Measurements from ENCODE around the gene RBM10.

The RBM10 gene

DNA sequence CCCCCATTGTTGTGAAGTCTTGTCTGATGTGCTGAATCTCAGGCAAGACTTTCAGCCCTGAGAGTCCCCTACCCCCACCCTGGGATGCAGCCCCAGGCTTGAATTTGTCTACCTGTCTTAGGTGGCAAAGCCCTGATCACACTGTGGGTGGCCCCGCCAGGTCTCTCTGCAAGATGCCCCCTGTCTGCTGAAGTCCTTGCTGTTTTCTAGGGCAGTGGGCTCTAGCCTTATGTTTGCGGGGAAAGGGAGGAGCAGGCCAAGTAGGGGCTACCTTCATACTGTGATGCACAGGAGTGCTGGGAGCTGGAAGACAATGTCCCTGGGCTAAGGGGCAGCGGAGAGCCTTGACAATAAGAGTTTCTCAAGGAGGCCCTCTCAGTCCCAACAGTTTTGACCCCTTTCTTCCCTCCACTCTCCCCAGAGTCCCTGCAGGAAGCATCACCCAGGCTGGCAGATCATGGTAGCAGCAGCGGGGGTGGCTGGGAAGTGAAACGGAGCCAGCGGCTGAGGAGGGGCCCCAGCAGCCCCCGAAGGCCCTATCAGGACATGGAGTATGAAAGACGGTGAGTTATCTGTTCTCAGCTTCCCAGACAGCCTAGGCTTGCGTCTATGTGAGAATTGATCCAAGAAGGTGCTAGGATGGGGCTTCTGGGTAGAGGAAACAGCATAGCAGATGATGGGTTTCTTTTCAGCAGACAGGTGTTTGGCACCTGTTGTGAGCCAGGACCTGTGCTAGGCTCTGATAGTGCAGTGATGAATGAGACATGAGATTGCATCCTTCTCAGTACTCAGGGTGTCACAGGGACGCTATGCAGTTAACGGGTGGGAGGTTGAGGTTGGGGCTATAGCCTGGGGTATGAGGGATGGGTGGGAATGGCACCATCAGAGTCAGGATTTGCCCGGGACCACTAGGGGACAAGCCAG lies 2.2 kb downstream of the RBM10 start:
- DNase-seq, result no peak

DNA sequence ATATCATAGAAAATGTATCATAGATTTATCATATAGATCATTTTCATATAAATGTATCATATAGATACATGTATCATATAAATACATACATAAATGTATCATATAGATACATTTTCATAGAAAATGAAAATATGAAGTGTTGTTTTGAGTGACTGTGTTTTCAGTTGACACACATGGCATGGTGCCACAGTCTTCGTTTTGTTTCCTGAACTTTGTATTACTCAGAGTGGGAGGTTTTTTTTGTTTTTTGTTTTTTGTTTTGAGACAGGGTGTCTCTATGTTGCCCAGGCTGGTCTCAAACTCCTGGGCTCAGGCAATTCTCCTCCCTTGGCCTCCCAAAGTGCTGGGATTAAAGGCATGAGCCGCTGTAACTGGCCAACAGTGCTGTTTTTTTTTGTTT lies 3.9 kb downstream of the RBM10 start:
- no peak for DNase-seq

DNA sequence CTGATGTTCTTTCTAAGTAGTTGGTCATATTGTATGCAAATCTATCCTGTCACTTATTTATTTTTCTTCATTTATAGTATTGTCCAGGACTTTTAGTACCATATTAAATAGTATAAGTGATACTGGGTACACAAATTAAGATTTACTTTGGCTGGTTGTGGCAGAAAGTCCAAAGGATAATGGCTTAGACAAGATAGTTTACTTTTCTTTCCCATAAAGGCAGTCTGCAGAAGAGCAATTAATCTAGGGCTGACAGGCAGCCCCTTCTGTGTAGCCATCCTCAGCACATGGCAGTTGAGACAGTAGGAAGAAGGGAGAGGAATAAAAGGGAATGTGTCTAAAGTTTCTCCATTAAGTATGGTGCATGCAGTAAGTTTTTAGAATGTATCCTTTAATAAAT lies 6.4 kb downstream of the RBM10 start:
- no peak for DNase-seq

DNA sequence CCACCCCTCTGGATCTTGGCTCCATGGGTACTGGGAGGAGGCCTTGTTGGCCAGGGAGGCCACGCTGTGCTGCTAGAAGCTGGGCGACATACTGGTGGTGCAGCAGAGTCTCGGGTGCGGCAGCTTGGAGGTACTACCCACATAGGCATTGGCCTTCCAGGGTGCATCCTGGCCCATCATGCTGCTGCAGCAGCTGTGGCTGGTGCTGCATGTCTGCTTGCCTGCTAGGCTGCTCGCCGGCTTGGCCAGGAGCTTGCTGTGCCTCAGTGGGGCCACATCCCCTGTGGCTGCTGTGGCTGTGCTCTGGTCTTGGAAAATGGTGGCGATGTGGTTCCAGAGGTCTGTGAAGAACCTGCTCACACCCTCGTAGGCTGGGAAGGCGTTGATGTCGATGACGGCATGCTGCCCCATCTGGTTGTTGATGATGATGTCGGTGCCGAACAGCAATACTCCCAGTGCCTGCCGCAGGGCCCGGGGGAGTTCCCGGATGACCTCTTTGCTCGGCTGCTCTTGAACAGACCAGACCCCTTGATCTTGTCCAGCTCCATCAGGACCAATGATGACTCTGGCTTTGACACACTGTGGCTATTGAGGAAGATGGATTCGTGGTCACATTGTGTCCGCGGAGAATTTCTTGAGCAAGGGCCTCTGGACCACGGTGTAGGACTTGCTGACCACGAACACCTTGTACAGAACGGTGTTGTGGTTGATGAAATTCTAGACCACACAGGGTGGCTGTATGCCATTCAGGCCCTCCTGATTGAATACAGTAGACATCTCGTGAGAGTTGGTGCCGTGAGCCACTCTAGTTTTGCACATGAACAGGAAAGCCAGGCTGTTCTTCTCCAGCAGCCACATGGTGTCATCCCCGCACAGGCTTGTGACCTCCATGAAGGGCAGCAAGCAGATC lies 11.8 kb downstream of the RBM10 start:
- DNase-seq, result peak; percentile 7

DNA sequence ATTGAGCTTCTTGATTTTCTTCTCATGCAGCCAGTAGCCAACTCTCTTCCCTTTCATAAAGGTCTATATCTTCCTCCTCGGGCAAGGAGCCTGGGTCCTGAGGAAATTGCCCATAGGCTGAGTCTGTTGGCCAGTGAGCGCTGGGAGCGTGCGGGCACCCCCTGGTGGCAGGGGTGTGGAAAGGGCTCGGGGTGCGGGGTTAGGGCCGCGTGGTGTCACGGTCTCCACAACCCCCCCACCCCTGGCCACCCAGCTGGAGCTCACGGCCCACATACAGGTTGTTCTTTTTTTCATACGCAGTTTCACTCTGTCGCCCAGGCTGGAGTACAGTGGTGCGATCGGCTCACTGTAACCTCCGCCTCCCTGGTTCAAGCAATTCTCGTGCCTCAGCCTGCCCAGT lies 13.1 kb downstream of the RBM10 start:
- DNase-seq, result peak; percentile 9

DNA sequence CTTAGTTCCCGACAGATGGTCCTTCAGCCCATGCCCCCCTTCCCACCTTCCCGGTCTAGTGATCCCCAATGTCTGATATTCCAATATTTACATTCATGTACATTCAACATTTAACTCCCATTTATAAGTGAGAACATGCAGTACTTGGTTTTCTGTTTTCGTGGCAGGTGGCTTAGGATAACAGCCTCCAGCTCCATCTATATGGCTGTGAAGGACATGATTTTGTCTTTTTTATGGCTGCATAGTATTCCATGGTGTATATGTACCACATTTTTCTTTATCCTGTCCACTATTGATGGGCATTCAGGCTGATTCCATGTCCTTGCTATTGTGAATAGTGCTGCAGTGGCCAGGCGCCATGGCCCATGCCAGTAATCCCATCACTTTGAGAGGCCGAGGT lies 13.8 kb downstream of the RBM10 start:
- no peak for DNase-seq

DNA sequence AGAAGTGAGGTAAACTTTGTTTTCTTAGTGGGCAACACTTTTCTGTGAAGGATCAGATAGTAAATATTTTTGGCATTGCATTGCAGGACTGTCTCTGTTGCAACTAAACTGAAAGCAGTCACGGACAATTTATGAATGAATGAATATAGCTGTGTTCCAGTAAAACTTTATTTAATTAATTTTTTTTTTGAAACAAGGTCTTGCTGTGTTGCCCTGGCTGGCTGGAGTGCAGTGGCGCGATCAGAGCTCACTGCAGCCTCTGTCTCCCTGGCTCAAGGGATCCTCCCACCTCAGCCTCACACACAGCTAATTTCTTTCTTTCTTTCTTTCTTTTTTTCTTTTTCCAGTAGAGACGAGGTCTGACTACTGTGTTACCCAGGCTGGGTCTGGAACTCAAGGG lies 15.8 kb downstream of the RBM10 start:
- no peak for DNase-seq

DNA sequence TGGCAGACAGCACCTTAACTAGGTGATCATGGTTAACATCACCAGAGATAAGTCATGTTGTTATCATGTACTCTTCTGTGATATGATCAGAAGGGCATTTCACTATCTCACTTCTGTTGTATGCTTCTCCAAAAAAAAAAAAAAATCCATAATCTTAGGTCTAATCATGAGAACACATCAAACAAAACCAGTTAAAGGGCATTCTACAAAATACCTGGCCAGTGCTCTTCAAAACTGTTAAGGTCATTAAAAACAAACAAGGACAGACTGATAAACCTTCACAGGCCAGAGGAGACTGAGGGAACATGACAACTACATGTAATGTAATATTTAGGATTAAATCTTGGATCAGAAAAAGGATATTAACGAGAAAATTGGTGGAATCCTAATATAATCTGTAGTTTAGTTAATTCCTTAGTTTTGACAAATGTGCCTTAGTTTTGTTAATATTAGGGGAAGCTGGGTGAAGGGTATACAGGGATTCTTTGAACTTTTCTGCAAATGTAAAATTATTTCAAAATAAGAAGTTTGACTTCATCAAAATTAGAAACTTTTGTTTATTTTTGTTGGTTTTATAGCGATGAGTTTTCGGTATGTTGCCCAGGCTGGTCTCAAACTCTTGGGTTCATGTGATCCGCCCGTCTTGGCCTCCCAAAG lies 18.0 kb downstream of the RBM10 start:
- no peak for DNase-seq

DNA sequence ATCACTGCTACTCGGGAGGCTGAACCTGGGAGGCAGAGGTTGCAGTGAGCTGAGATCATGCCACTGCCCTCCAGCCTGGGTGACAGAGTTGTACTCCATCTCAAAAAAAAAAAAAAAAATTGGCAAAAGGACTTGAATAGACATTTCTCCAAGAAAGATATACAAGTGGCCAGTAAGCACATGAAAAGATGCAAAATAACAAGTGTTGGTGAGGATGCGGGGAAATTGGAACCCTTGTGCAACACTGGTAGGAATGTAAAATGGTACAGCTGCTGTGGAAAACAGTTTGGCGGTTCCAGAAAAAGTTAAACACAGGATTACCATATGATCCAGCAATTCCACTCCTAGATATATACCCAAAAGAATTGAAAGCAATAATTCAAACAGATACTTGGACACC lies 19.4 kb downstream of the RBM10 start:
- DNase-seq, result no peak

DNA sequence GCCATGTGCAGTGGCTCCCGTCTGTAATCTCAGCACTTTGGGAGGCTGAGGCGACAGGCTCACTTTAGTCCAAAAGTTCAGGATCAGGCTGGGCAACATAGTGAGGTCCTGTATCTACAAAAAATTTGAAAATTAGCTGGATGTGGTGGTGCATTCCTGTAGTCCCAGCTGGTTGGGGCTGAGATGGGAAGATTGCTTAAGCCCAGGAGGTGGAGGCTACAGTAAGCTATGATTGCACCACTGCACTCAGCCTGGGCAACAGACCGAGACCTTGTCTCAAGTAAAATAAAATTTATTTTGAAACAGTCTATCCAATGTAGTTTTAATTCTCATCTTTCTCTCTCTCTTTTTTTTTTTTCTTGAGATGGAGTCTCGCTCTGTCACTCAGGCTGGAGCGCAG lies 21.1 kb downstream of the RBM10 start:
- DNase-seq, result no peak

DNA sequence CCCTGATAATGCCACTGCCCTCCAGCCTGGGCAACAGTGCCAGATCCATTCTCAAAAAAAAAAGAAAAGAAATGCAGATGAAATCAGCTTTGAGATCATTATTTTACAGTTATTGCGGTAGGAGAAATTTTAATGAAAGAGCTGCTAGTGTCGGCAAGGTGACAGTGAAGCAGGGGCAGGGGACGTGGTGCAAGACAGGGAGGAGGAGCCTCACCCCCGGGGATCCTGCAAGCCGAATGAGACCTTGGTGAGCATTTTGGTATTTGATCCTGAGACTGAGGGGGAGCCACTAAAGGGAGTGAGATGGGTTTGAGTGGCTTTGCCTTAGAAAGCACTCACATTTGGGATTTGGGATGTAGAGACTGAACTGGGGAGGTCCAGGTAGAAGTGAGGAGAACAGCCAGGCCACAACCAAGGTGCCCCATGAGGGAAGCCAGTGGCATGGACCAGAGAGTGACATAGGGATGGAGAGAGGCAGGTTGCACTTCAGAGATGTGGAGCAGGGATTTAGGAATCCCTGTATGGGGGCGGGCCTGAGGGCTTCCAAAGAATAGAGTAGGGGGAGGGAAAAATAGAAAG lies 23.6 kb downstream of the RBM10 start:
- no peak for DNase-seq

DNA sequence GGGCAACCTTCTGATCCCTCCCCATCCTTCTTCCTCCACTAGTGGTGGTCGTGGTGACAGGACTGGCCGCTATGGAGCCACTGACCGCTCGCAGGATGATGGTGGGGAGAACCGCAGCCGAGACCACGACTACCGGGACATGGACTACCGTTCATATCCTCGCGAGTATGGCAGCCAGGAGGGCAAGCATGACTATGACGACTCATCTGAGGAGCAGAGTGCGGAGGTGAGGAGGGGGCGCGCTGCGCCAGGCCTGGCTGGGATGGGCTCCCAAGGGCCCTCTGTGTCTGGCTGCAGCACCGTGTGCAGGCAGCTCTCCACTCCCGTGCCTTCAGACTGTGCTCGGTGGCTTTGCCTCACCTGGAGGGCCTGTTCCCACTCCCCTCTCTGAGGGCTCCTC lies 24.3 kb downstream of the RBM10 start:
- no peak for DNase-seq

DNA sequence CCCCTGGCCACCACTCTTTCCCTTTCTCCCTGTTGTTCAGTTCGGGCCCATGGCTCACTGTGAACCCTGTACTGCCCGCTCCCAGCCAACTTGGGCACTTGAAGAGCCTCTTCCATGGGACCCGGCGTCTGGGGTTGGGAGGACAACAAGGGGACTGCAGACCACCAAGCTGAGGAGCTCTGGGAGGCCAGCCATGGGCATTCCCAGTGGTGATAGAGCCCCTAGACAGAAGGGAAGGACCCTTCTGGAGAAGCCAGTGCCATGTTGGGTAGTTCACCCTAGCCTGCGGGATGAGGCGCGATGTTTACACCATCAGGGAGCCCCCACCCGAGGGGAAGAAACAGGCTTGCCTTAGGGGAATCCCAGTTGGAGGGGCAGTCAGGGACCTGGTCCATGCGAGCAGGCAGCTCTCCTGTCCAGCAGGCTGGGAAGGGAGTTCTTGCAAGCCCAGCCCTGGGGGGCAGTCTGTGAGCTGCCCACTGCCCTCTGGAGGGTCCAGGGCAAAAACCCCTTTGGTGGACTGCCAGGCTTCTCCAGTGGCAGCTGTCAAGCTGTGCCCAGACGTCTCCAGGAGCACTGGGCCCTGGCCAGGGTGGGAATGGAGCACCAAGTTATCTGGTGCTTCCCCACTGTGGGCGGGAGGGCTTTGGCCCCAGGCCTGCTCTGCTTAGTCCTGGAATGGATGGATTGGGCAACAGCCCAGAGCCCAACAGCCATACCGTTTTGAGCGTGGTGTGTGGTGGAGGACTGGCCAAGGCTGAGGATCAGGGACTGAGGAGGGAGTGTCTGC lies 24.9 kb downstream of the RBM10 start:
- no peak for DNase-seq

DNA sequence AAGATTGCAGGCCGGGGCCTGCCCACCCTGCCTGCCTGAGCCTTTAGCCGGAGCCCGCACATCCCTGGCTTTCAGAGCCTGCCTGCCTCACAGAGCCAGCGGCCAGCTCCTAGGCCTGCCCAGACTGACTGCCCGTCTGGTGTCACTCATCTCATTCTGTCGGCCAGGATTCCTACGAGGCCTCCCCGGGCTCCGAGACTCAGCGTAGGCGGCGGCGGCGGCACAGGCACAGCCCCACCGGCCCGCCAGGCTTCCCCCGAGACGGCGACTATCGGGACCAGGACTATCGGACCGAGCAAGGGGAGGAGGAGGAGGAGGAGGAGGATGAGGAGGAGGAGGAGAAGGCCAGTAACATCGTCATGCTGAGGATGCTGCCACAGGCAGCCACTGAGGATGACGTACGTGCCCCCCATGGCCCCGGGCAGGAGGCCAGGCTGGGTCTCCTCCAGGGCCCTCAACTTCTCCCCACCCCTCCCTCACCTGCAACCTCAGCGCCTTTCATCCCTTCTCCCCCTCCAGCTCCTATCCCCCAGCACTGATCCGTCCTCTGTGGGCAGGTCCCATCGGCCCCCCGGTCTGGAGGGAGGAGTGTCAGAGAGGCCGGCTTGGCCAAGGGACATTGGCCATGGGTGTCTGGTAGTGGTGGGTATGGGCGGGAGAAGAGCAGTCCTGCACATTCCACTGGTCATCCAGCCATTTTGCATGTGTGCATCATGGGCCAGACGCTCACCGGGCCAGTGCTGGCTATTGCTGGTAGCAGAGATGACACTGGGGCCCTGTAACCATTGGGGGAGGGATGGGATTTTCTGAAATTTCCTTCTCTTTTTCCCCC lies 26.1 kb downstream of the RBM10 start:
- DNase-seq, result no peak

DNA sequence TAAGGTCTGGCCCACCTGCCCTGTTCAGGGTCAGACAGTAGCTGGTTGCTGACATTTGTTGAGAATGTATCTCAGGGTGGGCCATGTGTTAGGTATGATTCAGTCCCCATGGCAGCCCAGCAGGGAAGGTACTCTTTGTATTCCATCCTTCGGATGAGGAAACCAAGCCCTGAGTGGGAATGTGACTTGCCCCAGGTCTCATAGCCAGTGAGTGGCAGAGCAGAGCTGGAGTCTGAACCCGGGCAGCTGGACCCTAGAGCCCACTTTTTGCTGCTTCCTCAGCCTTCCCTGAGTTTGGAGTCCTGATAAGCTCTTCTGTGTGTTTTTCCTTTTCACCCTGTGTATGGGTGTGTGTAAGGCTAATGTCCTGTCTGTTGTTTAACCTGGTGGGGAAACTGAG lies 27.0 kb downstream of the RBM10 start:
- no peak for DNase-seq

DNA sequence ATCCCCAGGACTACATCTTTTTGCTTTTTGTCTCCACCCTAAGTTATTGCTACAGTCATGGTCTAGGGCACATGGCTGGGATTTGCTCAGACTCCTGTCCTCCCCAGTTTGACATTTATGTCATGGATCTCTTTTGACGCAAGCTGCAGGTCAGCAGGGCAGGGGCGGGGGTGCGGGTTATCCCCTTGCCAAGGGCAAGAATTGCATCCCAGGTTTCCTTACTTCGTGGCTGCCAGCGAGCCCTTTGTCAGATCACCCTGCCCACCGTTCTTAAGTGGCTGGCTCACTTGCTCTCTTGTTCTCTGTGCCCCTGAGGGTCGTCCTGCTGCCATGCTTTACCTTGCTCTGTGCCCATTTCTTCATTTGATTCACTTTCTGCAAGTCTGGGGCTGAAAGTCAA lies 27.5 kb downstream of the RBM10 start:
- no peak for DNase-seq

DNA sequence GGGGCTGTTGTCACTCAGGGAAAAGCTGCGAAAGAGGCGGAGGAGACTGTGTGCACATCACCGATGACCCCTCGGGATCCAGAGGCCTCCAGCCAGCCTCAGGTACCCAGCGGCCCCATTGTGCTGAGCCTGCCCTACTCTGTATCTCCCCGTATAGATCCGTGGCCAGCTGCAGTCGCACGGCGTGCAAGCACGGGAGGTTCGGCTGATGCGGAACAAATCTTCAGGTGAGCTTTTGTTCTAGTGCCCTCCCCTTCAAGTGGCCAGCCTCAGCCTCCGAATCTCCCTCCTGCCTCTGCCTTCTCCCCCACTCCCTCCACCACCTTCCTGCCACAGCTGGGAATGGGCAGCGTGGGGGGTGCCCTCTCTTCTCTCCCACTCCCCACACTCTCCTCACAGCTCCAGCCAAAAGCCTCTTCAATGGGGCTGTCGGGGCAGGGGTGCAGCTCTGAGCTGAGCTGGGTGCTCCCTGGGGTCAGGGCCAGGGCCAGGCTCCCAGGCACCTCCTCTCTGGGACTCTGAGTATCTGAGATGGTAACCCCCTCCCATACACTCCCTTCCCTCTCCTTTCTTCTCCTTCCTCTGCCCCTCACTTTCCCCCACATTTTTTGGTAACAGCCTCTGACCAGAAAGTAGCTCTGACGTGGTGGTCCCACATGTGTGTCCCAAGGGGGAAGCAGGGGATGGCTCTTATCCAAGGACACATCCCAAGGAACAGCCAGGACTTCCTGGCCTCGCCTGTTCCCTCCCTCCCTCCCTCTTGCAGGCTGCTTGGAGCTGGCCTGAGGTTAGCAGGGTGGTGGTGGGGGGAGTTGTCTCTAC lies 28.2 kb downstream of the RBM10 start:
- no peak for DNase-seq

DNA sequence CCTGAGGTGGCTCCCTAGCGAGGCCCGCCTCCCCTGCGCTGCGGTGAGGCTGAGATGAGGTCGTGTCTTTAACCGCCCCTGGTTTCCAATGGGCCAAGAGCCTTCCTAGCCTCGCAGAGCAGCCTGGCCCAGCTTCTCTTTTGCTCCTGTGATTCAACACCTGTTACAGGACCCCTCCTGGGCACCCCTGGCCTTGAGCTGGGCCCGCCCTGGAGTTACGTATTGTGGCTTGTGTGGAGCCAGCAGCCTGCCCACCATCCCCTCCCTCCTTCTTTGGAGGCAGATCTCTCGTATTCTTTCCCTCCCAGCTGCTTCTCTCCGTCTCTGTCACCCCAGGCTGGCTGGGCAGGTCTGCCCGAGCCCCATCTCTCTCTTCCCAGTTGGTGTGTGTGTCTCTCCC lies 29.4 kb downstream of the RBM10 start:
- no peak for DNase-seq

DNA sequence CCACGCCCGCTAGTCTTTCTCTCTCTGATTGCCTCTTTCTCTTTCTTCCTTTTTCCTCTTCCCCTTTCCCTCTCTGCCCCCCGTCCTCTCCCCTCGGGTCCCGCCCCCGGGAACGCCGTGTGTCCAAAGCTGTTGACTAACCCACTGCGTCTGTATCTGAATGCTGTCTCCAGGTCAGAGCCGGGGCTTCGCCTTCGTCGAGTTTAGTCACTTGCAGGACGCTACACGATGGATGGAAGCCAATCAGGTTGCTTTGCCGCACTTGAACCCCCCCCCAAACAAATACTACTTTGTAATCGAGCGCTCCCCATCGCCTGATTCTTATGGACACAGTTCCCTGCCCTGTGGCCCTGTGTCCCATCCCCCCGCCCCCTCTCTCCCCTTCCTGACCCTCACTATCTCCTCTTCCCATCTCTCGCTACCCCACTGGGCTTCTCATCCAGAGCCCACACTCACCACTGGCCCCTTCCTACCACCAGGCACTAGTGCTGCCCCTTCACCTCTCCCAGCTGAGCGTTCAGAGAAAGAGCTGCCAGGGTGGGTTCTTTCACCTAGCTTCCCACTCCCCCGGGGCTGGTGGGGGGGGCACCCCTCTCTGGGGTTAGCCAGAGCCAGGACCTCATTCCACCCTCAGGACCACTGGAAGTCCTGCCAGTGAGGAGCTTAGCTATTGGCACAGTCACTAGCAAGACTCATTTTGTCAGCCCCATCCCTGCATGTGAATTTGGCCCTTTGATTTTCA lies 30.0 kb downstream of the RBM10 start:
- DNase-seq, result no peak

DNA sequence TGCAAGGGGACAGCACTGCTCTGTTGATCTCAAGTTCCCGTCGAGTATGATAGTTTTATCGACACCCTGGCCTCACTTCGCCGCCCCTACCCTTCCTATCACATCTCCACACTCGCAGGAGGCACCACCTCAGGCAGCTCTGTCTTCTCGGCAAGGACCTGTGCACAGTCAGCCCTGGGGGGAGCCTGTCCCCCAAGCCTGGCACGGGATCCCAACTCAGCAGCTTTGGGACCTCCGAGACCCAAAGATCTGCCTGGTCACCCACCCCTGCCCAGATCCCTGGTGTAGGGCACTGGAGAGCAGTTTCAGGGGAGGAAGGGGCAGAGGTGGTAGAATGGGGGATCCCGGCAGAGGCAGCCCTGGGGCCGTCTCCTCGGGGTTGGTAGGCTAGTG lies 30.6 kb downstream of the RBM10 start:
- DNase-seq, result no peak

Data from hematopoietic multipotent progenitor cell treated with erythropoietin and hydrocortisone succinate and interleukin-3 and kit ligand, for 4 days (in vitro differentiated cells).